Stimulated activated CD8-positive, alpha-beta memory T cell treated with anti-CD3 and anti-CD28 coated beads, Interleukin-7, amount 100 ng/mL, for 4 hours (primary cell): ENCODE results near the gene UBL4B.
A peak's percentile ranks its signal among the peaks of the same experiment; 100 is the strongest.

Experiments
- DNase-seq, 2 donors: peaks; one replicate each; pipeline ENCODE4 v3.0.0-alpha.2; 2020; ENCODE audit warnings: low read depth in 2 of 2

The UBL4B gene

GRCh38 chr1:110084227-110085078 is 27.8 kb upstream of the UBL4B start:
- DNase-seq, result no peak

GRCh38 chr1:110085671-110086070 is 26.6 kb upstream of the UBL4B start:
- no peak for DNase-seq

GRCh38 chr1:110086961-110087360 is 25.3 kb upstream of the UBL4B start:
- DNase-seq, result no peak

- DNase-seq, result no peak
Measured at GRCh38 chr1:110087812-110088738, 24.2 kb upstream of the UBL4B start.

GRCh38 chr1:110088739-110089316 is 23.4 kb upstream of the UBL4B start:
- DNase-seq, result no peak

GRCh38 chr1:110089561-110090275 is 22.5 kb upstream of the UBL4B start:
- no peak for DNase-seq

GRCh38 chr1:110091381-110091780 is 20.9 kb upstream of the UBL4B start:
- no peak for DNase-seq

- no peak for DNase-seq
Measured at GRCh38 chr1:110091791-110092190, 20.5 kb upstream of the UBL4B start.

GRCh38 chr1:110092991-110093390 is 19.3 kb upstream of the UBL4B start:
- DNase-seq, result no peak

- DNase-seq, result no peak
Measured at GRCh38 chr1:110094931-110095654, 17.1 kb upstream of the UBL4B start.

- DNase-seq, result no peak
Measured at GRCh38 chr1:110097507-110098221, 14.6 kb upstream of the UBL4B start.

- DNase-seq, result no peak
Measured at GRCh38 chr1:110098222-110099026, 13.8 kb upstream of the UBL4B start.

GRCh38 chr1:110100335-110100734 is 11.9 kb upstream of the UBL4B start:
- no peak for DNase-seq

GRCh38 chr1:110102081-110102480 is 10.2 kb upstream of the UBL4B start:
- no peak for DNase-seq

GRCh38 chr1:110106013-110106941 is 6.0 kb upstream of the UBL4B start:
- DNase-seq, result peak; percentile 24 to 33

GRCh38 chr1:110107867-110108469 is 4.3 kb upstream of the UBL4B start:
- no peak for DNase-seq

- DNase-seq, result no peak
Measured at GRCh38 chr1:110111081-110111480, 1.2 kb upstream of the UBL4B start.

- DNase-seq, result no peak
Measured at GRCh38 chr1:110112656-110113055, 413 bp downstream of the UBL4B start.
